ENCODE data around the gene ID4.

DNA sequence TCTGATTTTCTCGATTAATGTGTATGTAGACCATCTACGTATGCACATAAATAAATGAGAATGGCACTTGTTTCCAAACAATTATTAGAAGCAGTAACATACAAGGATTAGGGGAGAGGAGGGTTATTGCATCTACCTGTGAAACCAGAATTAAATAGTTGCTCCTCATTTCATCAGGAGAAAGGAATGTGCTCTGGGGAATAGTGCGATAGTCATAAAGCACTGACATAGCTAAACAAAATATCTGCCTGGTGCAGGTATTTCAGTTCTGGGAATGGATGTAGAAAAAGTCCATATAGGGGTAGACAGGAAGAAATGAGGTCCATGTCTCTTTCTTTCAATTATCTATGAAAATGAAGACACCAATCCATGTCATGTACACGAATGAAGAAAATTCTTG, 1.6 kb upstream of the ID4 start:
- TF ChIP-seq, protein P1, sequence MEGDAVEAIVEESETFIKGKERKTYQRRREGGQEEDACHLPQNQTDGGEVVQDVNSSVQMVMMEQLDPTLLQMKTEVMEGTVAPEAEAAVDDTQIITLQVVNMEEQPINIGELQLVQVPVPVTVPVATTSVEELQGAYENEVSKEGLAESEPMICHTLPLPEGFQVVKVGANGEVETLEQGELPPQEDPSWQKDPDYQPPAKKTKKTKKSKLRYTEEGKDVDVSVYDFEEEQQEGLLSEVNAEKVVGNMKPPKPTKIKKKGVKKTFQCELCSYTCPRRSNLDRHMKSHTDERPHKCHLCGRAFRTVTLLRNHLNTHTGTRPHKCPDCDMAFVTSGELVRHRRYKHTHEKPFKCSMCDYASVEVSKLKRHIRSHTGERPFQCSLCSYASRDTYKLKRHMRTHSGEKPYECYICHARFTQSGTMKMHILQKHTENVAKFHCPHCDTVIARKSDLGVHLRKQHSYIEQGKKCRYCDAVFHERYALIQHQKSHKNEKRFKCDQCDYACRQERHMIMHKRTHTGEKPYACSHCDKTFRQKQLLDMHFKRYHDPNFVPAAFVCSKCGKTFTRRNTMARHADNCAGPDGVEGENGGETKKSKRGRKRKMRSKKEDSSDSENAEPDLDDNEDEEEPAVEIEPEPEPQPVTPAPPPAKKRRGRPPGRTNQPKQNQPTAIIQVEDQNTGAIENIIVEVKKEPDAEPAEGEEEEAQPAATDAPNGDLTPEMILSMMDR (IDR thresholded peaks at IDR 0.05), result no peak
- TF ChIP-seq POLR2AphosphoS5 (IDR thresholded peaks at IDR 0.05) (no peak), POLR2A (IDR thresholded peaks at IDR 0.05) (no peak), EP300 (IDR thresholded peaks at IDR 0.05) (no peak)
